ENCODE measurements around the gene FBXL15.

The FBXL15 gene

GRCh38 chr10:102398172-102399020, 22.2 kb upstream of the FBXL15 start:
- DNase-seq (ENCODE audit: low read depth) = no peak

- peak; percentile 82 for DNase-seq (ENCODE audit: low read depth)
Measured at GRCh38 chr10:102399217-102400021, 21.2 kb upstream of the FBXL15 start.

DNA sequence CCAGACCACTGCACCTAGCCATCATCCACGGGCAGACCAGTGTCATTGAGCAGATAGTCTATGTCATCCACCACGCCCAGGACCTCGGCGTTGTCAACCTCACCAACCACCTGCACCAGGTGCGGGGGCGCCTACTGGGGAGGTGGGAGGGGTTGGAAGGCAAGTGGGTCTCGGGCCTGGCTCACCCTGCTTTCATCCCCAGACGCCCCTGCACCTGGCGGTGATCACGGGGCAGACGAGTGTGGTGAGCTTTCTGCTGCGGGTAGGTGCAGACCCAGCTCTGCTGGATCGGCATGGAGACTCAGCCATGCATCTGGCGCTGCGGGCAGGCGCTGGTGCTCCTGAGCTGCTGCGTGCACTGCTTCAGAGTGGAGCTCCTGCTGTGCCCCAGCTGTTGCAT, 20.6 kb upstream of the FBXL15 start:
- no peak for DNase-seq (ENCODE audit: low read depth)

DNA sequence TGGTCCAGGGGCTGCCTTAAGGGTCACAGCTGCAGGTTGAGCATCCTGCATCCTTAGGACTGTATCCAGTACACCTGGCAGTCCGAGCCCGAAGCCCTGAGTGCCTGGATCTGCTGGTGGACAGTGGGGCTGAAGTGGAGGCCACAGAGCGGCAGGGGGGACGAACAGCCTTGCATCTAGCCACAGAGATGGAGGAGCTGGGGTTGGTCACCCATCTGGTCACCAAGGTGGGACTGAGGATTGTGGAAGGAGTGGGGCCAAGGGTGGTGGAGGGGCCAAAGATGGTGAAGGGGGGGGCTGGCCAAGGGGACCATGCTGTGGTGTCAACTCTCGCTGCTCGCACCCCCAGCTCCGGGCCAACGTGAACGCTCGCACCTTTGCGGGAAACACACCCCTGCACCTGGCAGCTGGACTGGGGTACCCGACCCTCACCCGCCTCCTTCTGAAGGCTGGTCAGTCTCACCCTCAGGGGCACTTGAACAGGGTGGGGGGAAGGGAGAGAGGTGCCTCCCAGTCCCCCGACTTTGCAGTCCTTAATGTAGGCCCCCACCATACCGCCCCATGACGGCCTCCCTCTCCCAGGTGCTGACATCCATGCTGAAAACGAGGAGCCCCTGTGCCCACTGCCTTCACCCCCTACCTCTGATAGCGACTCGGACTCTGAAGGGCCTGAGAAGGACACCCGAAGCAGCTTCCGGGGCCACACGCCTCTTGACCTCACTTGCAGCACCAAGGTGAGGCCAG, 19.9 kb upstream of the FBXL15 start:
- no peak for DNase-seq (ENCODE audit: low read depth)

- no peak for DNase-seq (ENCODE audit: low read depth)
Measured at GRCh38 chr10:102401342-102401654, 19.3 kb upstream of the FBXL15 start.

GRCh38 chr10:102401735-102402511, 18.7 kb upstream of the FBXL15 start:
- DNase-seq (ENCODE audit: low read depth) = no peak

- no peak for DNase-seq (ENCODE audit: low read depth)
Measured at GRCh38 chr10:102402512-102402896, 18.1 kb upstream of the FBXL15 start.

DNA sequence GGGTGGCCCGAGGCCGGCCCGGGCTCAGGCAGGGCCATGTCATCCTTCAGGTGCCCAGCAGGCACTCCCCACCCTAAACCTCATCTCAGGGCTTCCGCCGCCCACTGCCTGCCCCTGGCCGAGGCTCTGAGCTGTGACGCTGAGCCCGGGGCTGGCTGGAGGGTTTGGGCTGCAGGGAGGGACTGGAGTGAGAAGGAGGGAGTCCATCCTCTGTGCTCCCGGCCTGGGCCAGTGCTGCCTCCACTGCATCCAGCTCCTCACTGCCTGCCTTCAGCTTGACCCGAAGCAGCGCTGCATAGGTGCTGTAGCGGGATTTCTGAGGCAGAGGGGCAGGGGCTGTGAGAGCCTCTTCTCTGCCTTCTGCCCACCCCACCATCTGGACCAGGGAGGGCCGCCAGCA, 17.5 kb upstream of the FBXL15 start:
- DNase-seq (ENCODE audit: low read depth) = no peak

DNA sequence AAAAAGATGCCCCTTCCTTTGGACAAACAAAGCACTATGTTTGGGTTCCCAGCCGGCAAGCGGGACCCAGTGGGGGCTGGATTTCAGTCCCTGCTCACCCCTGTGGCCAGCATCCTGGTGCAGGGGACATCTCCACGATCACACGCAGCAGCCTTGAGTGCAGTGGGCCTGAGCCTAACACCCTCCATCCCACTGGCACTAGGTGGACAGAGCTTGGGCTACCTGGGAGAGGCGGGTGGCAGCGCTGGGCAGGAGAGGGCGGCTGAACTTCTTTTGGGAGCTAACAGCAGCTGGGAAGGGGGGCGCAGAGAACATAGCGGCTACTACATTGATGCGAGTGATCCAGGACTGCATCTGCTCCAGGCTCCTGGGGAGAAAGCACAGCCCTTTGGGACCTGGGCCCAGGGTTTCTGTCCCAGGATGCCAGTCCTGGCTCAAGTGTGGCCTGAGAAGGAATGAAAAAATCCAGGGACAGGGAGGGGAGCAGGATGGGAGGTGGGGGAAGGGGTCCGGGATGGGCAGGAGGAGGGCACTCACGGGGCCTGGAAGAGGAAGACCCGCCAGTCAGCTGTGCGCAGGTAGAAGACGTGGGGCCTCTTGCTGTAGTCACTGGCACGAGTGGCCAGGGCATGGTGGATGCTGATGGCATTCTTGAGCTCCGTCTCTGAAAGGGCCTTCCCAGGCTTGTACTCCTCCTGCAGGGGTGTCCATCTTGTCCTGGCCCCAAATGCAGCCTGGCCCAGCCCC, 16.1 kb upstream of the FBXL15 start:
- no peak for DNase-seq (ENCODE audit: low read depth)

DNA sequence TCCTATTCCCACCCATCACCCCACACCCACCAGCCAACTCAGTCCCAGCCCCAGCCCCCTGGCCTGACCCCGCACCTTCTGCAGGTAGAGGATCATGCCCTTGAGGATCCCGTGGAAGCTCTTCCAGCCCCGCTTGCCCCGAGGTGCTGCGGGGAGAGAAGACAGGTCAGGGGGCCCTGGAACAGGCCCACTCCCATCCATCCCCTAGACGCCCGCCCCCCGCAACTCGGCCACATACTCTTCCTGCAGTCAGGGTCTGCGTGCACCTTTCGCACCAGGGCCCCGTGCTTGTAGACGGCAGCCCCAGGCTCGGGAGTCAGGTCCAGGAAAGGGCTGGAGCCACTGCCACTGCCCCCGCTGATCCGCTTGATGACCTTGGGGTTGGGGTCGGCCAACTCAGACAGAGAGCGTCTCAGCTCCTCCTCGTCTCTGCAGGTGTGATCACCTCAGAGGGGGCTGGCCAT, 15.5 kb upstream of the FBXL15 start:
- no peak for DNase-seq (ENCODE audit: low read depth)

- no peak for DNase-seq (ENCODE audit: low read depth)
Measured at GRCh38 chr10:102405632-102406031, 15.0 kb upstream of the FBXL15 start.

DNA sequence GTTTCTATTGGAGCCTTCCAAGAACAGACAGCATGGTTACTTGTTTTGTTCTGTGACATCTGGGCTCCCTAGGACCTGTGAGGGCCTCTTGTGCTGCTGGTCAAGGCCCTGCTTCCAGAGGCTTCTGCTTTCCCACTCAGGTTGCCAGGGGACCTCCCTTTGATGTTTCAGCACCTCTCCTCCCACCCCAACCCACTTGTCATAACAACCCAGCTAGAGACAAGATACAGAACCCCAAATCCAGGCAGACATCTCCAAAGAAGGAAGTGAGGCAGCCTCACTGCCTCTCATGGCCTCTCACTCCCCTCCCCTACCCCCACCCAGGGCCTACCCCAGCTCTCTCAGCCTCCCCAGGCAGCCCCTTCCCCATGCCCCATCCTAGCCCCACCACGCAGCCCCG, 13.8 kb upstream of the FBXL15 start:
- DNase-seq (ENCODE audit: low read depth) = no peak

DNA sequence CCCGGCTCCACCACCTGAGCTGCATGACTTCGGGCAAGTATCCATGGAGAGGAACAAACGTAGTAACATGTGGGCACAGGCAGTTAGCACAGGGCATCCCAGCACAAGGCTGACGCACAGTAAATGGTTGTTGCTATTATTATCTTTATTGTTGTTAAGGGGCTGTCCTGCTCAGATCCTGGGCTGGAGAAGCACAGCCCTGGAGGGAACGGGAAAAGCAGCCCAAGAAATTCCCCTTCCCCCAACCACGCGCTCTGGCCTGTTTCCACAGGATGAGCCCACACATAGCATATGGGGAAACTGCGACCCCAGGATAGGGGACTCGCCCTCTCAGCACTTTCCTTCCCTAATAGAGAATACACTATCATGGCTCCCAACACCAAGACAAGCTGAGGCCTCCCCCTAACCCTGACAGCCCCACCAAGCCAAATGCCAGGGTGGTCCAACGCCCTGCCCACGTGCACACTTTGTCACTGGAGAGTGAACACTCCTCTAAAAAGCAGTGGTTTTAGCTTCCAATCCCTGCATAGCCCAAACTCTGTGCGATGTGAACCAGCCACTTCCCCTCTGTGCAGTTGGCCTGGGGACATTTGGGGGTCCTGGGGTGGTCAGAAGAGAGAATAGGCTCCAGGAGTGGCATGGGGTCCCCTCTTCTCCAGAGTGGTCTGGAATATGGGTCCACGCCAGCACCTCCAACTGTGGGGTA, 13.1 kb upstream of the FBXL15 start:
- no peak for DNase-seq (ENCODE audit: low read depth)

GRCh38 chr10:102408131-102408727, 12.4 kb upstream of the FBXL15 start:
- DNase-seq (ENCODE audit: low read depth) = no peak

DNA sequence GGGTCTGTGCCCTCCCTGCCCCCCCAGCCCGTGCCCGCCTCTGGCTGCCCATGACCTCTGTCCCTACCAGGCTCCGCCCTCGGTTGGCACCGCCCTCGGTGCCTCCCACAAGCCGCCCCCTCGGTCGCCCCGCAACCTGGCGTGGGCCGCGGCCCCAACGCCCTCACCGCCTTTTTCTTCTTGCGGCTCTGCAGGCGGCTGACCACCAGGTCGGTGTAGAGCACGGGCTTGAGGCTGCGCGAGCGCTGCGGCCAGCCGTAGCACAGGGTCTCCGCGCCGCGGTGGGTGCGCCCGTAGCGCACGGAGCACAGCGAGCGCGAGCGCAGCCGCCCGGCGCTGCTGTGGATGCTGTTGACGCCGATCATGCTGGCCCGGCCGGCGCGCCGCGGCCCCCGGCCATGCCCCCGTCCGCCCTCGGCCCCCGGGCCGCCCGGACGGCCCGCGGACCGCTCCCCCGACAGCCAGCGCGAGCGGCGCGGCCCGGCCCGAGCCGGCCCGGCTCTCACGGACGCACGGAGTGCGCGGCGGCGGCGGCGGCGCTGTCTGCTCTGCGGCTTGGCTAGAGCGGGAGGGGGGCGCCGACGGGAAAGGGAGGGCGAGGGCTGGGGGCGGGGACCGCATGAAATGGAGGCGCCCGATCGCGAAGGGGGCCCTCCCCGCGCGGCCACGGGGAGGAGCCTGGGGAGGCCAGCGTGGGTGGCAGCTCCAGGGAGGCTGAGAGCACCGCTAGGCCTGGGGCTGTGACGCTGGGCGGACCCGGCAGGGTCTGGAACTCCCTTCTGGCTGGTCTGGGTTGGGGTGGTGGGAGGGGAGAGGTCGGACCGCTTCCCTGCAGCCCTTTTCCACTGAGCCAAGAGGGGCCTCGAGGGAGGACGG, 11.7 kb upstream of the FBXL15 start:
- DNase-seq (ENCODE audit: low read depth) = peak; percentile 65

DNA sequence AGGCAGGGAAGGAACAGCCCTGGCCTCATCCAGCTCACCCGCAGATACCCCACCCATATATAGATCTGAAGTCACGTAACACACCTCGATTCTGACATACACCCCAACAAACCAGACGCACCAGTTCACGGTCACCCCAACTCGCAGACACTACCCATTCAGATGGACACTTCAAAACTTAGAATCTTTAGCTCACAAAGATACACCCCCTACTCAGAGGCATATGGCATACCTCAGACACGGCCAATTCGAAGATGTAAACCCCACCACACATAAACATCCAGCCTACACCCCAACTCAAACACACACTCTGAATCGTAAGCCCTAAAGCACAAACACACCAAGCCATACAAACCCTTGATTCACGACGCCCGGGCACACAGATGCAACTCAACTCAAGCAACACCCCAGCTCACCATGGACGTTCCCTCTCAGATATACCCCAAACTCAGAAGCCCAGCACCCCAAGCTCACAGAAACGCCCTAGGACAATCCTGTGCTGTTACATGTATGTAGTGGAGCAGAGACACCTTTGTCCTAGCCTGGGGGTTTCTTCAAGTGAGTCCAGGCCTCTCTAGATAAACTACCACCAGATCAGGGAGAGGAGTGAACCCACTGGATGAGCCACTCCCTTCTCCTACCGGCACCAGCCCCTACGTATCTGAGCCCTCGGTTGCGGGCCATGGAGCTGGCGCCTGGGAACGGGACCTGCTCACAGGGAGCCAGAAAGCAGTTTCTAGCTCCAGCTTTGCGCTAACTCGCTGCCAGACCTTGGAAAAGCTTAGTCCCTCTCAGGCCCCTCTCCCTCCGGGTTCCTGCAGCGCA, 10.8 kb upstream of the FBXL15 start:
- no peak for DNase-seq (ENCODE audit: low read depth)

GRCh38 chr10:102410429-102411073, 10.1 kb upstream of the FBXL15 start:
- DNase-seq (ENCODE audit: low read depth) = no peak

Measured in T follicular helper cell (primary cell).